ENCODE data around the gene KLK3.

The KLK3 gene

GRCh38 chr19:50822661-50823208, 32.0 kb upstream of the KLK3 start:
- no peaks in the 10 kb centered on the region for H4K20me1 ChIP-seq (ENCODE audit: insufficient read depth, low read length)
- H3K79me2 ChIP-seq (ENCODE audit: low read length) = no peaks in the 10 kb centered on the region
- H3K9ac ChIP-seq (ENCODE audit: low read length) = no peak overlapping the region
- no peaks in the 10 kb centered on the region for H3F3A ChIP-seq (ENCODE audit: insufficient read depth, low read length)
- H3K27ac ChIP-seq (ENCODE audit: low read length) = no peak overlapping the region
- H3K36me3 ChIP-seq (replicated peaks; ENCODE audit: insufficient read depth, low read length) = no peaks in the 10 kb centered on the region
- no peak overlapping the region for H2AFZ ChIP-seq (ENCODE audit: low read length)
- no peak for DNase-seq
- no peaks in the 10 kb centered on the region for H3K9me3 ChIP-seq (replicated peaks; ENCODE audit: insufficient read depth, low read length)
- no peak for TF ChIP-seq EZH2 (optimal IDR thresholded peaks at IDR 0.05; ENCODE audit: low read depth, low read length)
- TF ChIP-seq EZH2phosphoT487 (IDR thresholded peaks at IDR 0.05; ENCODE audit: low read length) = no peak
- TF ChIP-seq, protein P1, sequence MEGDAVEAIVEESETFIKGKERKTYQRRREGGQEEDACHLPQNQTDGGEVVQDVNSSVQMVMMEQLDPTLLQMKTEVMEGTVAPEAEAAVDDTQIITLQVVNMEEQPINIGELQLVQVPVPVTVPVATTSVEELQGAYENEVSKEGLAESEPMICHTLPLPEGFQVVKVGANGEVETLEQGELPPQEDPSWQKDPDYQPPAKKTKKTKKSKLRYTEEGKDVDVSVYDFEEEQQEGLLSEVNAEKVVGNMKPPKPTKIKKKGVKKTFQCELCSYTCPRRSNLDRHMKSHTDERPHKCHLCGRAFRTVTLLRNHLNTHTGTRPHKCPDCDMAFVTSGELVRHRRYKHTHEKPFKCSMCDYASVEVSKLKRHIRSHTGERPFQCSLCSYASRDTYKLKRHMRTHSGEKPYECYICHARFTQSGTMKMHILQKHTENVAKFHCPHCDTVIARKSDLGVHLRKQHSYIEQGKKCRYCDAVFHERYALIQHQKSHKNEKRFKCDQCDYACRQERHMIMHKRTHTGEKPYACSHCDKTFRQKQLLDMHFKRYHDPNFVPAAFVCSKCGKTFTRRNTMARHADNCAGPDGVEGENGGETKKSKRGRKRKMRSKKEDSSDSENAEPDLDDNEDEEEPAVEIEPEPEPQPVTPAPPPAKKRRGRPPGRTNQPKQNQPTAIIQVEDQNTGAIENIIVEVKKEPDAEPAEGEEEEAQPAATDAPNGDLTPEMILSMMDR (IDR thresholded peaks at IDR 0.05; ENCODE audit: low read length) = no peak
- H3K4me1 ChIP-seq (ENCODE audit: low read length) = no peaks in the 10 kb centered on the region
- H3K27me3 ChIP-seq (replicated peaks; ENCODE audit: insufficient read depth, low read length) = peaks cover 96% of the 10 kb centered on the region
- no peaks in the 10 kb centered on the region for H3K9me2 ChIP-seq (replicated peaks; ENCODE audit: insufficient read depth, low read length)
- no peak overlapping the region for H3K4me2 ChIP-seq (ENCODE audit: low read depth, low read length)
- H3K4me3 ChIP-seq (ENCODE audit: low read length) = no peak overlapping the region

- no peak within 1 kb of the TSS for H3K4me3 ChIP-seq (ENCODE audit: low read length)
- no peak within 1 kb of the TSS for H2AFZ ChIP-seq (ENCODE audit: low read length)
- no peaks in the 10 kb centered on the region for H4K20me1 ChIP-seq (ENCODE audit: insufficient read depth, low read length)
- H3K36me3 ChIP-seq (replicated peaks; ENCODE audit: insufficient read depth, low read length) = no peaks in the 10 kb centered on the region
- H3K27ac ChIP-seq (ENCODE audit: low read length) = no peak within 1 kb of the TSS
- no peaks in the 10 kb centered on the region for H3F3A ChIP-seq (ENCODE audit: insufficient read depth, low read length)
- no peaks in the 10 kb centered on the region for H3K9me2 ChIP-seq (replicated peaks; ENCODE audit: insufficient read depth, low read length)
- H3K9me3 ChIP-seq (replicated peaks; ENCODE audit: insufficient read depth, low read length) = no peaks in the 10 kb centered on the region
- TF ChIP-seq, protein P1 (IDR thresholded peaks at IDR 0.05; ENCODE audit: low read length) = no peak
- TF ChIP-seq EZH2phosphoT487 (IDR thresholded peaks at IDR 0.05; ENCODE audit: low read length) (no peak), EZH2 (optimal IDR thresholded peaks at IDR 0.05; ENCODE audit: low read depth, low read length) (no peak)
- no peak for DNase-seq
- no peak within 1 kb of the TSS for H3K4me2 ChIP-seq (ENCODE audit: low read depth, low read length)
- H3K79me2 ChIP-seq (ENCODE audit: low read length) = no peaks in the 10 kb centered on the region
- H3K4me1 ChIP-seq (ENCODE audit: low read length) = no peaks in the 10 kb centered on the region
- H3K27me3 ChIP-seq (replicated peaks; ENCODE audit: insufficient read depth, low read length) = peaks cover 92% of the 10 kb centered on the region
- H3K9ac ChIP-seq (ENCODE audit: low read length) = no peak within 1 kb of the TSS
Measured at GRCh38 chr19:50823389-50824042, 31.2 kb upstream of the KLK3 start, which contains the start of gene KLK1. Gene KLK1 (minus strand): TSS chr19:50823787. CDS start chr19:50823748, 39 bp downstream.

GRCh38 chr19:50826492-50827240, 28.0 kb upstream of the KLK3 start:
- Histone ChIP-seq H4K20me1 (ENCODE audit: insufficient read depth, low read length) (no peaks in the 10 kb centered on the region), H3K4me2 (ENCODE audit: low read depth, low read length) (no peak overlapping the region)

More at GRCh38 chr19:50826492-50827240, 28.0 kb upstream of the KLK3 start:
- no peaks in the 10 kb centered on the region for H3K36me3 ChIP-seq (replicated peaks; ENCODE audit: insufficient read depth, low read length)
- H3K9ac ChIP-seq (ENCODE audit: low read length) = no peak overlapping the region
- no peaks in the 10 kb centered on the region for H3K4me1 ChIP-seq (ENCODE audit: low read length)
- TF ChIP-seq EZH2phosphoT487 (IDR thresholded peaks at IDR 0.05; ENCODE audit: low read length) (no peak), EZH2 (optimal IDR thresholded peaks at IDR 0.05; ENCODE audit: low read depth, low read length) (no peak)
- TF ChIP-seq, protein P1 (IDR thresholded peaks at IDR 0.05; ENCODE audit: low read length) = no peak
- no peaks in the 10 kb centered on the region for H3F3A ChIP-seq (ENCODE audit: insufficient read depth, low read length)
- no peaks in the 10 kb centered on the region for H3K9me2 ChIP-seq (replicated peaks; ENCODE audit: insufficient read depth, low read length)
- H3K79me2 ChIP-seq (ENCODE audit: low read length) = no peaks in the 10 kb centered on the region
- no peak overlapping the region for H2AFZ ChIP-seq (ENCODE audit: low read length)
- no peak overlapping the region for H3K4me3 ChIP-seq (ENCODE audit: low read length)
- H3K27ac ChIP-seq (ENCODE audit: low read length) = no peak overlapping the region
- H3K27me3 ChIP-seq (replicated peaks; ENCODE audit: insufficient read depth, low read length) = peaks cover 88% of the 10 kb centered on the region
- no peaks in the 10 kb centered on the region for H3K9me3 ChIP-seq (replicated peaks; ENCODE audit: insufficient read depth, low read length)
- no peak for DNase-seq
